ENCODE measurements around the gene ADAMTS12. TPM values are rescaled to one million over a fixed set of nuclear protein-coding genes. Genes with fewer than 3 reads are reported as not detected.

ADAMTS12 gene
- total RNA-seq, 1 experiment from 2014 or later: 0.92 TPM

DNA sequence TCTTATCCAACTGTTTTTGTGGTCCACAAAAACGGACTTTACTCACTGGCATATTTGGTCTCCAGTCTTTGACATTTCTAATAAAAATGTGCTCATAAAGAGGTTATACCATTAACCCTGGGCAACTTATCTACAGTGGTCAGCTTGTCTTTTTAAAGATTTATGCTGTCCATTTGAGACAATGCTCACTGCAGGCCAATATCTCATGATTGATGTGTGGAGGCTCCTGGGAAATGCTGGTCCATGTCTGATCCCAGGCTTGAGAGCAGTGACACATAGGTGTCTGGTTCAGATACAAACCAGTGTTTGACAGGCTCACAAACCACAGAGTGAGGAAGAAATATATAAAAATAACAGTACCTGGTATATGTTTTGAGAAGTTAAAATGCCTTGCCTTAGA, 270.3 kb downstream of the ADAMTS12 start:
- no peak for DNase-seq (ENCODE audit: extremely low read depth, low read depth)

DNA sequence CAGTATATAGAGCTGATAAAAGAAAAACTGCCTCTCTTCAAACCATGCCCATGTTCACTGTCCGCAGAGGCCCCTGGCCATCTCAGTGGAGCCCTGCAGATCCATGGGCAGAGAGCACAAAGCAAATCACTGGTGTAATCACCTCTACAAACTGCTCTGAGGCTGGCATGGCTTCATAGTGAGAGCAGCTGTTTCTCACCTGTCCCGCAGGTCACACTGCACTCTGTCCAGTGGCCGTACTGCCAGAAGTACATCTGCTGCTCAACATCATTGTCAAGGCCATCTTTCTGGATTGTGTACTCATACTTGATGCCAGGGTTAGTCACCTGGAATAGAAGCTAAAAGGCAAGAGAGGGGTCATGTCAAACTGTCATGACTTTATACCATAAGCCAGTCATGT, 277.8 kb downstream of the ADAMTS12 start:
- DNase-seq (ENCODE audit: extremely low read depth, low read depth): no peak

DNA sequence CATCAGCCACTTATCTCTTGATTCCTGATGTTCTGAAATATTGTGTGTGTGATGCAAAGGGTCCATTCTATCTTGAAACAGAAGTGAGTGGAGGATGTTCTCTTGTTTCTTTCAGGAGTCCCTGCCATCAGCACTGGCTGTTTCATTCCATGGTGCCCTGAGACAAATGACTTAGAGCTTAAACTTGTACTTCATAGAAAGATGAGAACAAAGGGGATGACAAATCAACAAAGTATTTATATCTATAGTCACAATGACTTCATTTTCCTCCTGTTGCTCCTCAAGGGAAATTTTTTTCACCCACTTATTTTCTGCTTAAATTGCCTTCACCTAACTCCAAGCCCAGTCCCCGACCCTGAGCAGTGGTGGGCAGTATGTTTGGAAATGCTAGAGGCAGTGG, 279.4 kb downstream of the ADAMTS12 start:
- DNase-seq (ENCODE audit: extremely low read depth, low read depth): no peak

DNA sequence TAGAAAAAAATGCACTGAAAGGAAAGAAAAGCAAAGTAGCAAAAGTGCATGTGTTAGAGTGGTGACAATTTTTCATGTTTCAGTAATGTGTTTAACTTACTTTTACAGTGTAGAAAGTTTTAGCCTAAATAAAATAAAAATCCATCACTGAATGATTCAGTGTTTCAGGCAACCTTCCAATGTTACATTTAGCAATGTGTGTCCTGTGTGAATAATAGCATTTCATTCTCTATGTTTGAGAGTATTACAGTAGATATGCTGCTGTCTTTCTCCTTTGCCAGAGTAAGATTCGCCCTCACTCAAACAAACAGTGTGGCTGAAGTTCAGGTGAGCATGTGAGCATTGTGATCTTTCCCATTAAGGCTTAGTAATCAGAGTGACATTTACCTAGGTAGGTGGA, 279.9 kb downstream of the ADAMTS12 start:
- DNase-seq (ENCODE audit: extremely low read depth, low read depth): no peak

DNA sequence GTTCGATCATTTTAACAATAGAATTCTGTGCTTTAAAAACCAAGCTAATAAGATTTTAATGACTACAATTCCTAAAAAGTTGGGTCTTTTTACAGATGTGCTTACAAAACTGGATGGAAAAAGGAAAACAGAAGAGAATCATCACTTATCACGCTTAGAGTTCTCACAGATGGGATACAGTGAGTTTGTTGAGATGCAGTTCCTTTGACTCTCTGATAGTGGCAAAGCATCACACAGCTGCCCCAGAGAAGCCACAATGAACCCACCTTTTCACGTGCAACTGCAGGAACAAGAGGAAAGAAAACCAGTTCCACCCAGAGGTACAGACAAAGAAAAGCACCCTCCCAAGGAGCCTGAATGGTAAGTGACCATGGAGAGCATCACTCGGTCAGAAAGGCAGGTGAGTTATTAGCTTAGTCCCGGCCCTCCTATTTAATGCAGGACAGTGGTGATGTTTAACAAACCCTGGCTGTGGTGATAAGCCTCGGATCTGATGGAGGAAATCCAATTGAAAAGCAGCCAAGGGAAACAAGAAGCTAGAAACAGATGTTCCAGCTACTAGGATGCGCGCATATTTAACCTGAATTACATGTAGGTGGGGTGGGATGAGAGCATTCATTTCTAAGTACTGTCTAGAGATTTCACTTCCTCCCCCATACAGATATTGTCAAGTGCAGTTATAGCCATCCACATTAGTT, 283.3 kb downstream of the ADAMTS12 start:
- DNase-seq (ENCODE audit: extremely low read depth, low read depth): no peak

DNA sequence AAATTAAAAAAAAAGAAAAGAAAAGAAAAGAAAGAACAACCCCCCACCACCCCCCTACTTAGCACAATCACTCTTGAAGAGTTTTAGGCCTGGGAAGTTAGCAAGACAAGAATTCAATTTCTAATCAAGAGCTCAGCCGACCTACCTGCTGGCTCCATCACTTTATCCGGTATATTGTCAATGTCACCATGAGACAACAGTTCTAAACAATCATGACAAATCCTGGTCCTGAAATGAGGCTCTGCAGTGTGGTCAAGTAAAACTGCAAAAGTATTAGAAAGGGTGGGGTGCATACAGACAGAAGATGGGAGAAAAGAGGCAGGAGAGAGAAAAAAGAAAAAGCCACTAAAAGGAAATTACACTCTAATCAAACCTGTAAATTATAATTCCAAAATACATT, 287.3 kb downstream of the ADAMTS12 start:
- no peak for DNase-seq (ENCODE audit: extremely low read depth, low read depth)

DNA sequence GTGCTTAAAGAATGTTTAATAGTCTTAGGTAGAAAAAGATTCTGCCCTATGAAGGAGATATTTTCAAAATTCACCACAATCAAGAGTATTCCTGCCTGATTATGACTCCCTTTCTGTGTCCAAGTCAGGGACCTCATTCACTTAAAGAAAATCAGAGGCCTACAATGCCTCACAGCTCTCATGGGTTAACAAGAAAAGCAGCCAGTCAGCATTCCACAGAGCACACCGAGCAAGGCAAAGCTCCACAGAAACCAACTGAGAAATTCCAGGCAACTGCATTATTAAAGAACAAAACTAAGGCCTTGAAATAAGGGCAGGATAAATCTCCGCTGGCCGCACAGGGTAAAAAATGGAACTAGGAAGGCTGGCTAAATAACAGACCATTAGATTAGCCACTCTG, 289.9 kb downstream of the ADAMTS12 start:
- no peak for DNase-seq (ENCODE audit: extremely low read depth, low read depth)

DNA sequence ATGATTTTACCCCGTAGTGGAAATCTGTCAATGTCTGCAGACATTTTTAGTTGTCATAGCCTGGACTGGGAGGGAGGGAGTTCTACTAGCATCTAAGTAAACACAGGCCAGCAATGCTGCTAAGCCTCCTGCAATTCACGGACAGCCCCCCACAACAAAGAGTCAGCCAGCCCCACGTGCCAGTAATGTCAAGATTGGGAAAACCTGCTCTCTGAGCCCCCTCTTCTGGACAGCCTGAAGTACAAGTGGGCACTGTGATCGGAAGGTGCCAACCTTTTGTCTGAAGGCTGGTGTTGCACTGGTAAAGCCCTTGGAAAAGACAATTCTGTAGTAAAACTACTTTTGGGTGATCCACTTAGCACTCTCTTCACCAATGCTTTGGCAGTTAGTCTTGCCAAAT, 296.5 kb downstream of the ADAMTS12 start:
- no peak for DNase-seq (ENCODE audit: extremely low read depth, low read depth)

DNA sequence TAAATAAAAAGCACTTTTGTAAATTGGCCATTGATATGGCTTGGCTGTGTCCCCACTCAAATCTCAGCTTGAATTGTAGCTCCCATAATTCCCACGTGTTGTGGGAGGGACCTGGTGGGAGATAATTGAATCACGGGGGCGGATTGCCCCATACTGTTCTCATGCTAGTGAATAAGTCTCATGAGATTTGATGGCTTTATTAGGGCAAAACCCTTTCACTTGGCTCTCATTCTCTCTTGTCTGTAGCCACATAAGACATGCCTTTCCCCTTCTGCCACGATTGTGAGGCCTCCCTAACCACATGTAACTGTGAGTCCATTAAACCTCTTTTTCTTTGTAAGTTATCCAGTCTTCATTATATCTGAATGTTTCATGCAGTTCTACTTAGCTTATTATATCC, 297.8 kb downstream of the ADAMTS12 start:
- DNase-seq (ENCODE audit: extremely low read depth, low read depth): no peak

DNA sequence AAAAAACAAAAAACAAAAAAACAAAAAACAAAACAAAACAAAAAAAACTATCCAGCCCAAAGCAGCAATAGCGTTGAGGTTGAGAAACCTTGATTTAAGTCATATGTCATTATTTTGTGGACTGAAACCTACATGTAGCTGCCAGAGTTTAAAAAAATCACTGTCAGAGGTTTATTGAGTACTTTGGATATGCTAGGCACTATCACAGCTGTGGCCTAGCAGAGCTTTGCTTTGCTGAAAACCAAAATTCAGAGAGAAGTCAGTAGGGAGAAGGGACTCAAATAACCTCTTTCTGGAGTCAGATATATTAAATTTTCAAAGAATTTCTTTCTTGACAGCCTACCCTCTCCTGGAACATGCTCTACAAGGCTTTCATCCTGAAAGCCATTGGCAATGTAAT, 299.5 kb downstream of the ADAMTS12 start:
- DNase-seq (ENCODE audit: extremely low read depth, low read depth): no peak

DNA sequence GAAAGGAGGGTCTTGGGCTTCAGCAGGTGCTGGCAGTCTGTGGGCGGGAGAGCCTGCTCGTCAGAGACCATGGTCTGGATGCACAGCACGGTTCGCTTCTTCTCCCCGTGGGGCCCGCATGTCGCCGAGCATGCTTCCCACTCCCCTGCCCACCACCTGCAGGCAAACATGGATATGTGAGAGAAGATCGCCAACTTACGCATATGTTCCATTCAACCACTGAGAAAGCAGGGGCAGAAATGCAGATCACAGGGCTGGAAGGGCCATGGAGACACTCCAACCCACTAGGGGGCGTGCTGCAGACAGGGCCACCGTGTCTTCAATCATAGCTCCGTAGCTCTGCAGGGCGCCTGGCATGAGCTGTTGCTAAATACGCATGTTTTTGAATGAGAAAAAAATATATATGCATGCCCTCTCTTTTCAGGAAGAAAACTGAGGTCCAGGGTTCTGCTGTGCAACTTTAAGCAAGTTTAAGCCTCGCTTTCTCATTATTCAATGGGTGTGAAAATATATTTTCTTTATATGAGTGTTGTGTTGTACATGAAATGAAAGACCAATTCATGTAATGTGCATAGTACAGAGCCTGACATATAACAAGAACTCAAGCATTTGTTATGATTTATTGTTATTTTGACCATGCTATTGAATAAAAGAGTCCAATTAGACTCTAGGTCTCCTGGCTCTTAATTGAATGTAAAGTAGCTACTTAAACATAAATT, 303.0 kb downstream of the ADAMTS12 start:
- peak; percentile 30 for DNase-seq (ENCODE audit: extremely low read depth, low read depth)

DNA sequence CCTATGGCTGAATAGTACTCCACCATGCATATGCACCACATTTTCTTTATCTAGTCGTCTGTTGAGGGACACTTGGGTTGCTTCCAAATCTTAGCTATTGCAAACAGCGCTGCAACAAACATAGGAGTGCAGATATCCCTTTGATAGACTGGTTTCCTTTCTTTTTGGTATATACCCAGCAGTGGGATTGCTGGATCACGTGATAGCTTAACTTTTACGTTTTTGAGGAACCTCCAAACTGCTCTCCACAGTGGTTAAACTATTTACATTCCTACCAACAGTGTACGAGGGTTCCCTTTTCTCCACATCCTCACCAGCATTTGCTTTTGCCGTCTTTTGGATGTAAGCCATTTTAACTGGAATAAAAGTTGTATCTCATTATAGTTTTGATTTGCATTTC, 308.5 kb downstream of the ADAMTS12 start:
- no peak for DNase-seq (ENCODE audit: extremely low read depth, low read depth)

DNA sequence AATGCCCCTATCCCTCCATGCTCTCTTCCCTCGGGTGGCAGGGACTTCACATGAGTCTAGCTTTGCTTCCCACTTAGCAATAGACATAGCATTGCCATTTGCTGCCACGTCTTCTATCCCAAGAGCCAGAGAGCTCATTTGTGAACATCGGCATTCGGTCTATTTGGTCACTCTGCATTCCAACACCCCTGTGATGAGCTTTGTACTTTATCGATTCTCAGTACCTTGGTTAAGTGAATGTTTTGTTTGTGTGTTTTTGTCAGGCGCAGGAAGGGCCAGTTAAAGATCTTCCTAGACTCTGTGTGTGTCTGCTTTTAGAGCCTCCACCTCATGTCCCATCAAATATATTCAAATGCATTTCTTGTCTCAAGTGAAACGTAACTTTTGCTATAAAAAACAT, 309.4 kb downstream of the ADAMTS12 start:
- DNase-seq (ENCODE audit: extremely low read depth, low read depth): no peak

DNA sequence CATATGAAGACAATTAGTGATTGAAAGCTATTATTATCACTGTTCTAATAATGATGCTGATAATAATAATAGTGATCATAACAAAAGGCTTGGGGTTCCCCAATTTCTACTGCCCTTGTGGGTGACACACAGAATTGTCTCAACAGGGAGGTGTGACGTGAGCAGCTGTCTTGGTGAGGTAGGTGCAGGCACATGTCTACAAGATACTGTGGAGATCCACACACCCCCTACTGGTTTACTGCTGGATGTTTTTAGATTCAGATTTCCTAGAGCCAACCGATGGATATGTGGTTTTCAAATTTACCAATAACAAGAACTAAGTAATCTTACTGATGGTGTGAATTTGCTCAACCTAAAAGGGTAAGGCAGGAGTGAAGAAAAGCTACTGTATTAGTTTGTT, 312.0 kb downstream of the ADAMTS12 start:
- no peak for DNase-seq (ENCODE audit: extremely low read depth, low read depth)

DNA sequence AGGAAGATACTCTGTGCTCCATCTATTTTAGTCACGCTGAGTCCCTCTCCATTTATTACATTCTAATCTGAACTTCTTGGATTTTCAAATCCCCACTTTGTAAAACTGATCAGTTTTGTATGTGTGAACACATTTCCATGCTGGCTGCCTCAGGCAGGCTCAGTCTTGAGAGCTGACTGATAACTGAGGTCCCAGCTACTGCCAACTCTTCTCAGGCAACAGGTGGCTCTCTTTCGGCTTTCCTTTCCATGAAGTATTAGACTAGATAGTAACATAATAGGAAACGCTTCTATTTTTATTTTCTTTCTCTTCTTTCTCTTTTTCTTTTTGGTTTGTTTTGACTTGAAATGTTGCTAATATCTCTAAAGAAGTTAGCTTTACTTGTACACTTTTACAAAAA, 312.6 kb downstream of the ADAMTS12 start:
- DNase-seq (ENCODE audit: extremely low read depth, low read depth): no peak

DNA sequence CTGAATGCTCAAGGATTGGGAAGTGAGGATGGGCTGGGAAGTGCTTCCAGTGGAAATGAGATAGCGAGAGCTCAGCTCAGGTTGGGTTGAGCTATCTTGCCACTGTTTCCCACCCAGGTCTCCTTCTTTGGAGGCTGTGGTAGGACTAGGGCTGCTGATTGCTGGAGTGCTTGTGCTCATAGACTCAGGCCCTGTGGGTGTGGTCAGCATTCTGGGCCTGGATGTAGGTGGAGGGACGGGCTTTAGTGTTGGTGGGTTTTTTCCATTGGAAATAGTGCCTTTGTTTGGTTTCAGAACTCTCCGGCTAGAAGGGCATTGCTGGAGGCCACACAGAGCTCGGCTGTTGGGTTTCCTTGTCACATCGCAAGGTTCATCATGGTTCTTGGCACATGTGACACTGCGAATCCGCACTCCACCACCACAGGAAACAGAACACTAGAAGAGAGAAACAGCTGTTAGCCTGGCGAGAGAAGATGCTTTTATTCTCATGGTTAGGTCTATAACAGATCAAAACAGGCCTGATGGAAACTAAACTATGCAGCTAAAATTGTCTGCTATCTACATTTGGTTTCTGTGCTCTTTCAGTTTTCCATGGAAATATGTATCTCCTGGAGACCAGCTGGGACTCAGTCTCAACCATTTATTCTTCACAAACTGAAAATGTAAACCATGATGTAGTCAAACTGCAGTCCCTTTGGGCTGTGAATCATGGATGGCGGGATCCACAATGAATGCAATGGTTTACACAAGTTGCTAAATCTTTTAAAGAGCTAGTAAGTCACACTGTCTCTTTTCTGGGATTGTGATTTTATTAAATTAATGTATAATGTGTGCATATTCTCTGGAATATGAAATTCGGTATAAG, 314.8 kb downstream of the ADAMTS12 start:
- no peak for DNase-seq (ENCODE audit: extremely low read depth, low read depth)

DNA sequence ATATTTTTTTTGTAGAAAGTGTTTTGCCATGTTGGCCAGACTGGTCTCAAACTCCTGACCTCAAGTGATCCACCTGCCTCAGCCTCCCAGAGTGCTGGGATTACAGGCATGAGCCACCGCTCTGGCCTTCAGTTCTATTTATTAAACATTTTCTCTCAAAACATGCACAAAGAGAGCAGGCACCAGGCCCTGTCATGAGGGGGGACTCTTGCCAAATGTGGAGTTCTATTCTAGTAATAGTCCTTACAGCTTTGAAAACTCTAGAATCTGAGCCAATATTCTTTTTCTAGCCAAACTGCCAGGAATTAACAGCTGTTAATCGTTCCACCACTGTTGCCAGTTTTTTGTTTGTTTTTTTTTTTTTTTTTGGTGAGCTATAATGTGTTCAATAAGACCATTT, 326.5 kb downstream of the ADAMTS12 start:
- no peak for DNase-seq (ENCODE audit: extremely low read depth, low read depth)

DNA sequence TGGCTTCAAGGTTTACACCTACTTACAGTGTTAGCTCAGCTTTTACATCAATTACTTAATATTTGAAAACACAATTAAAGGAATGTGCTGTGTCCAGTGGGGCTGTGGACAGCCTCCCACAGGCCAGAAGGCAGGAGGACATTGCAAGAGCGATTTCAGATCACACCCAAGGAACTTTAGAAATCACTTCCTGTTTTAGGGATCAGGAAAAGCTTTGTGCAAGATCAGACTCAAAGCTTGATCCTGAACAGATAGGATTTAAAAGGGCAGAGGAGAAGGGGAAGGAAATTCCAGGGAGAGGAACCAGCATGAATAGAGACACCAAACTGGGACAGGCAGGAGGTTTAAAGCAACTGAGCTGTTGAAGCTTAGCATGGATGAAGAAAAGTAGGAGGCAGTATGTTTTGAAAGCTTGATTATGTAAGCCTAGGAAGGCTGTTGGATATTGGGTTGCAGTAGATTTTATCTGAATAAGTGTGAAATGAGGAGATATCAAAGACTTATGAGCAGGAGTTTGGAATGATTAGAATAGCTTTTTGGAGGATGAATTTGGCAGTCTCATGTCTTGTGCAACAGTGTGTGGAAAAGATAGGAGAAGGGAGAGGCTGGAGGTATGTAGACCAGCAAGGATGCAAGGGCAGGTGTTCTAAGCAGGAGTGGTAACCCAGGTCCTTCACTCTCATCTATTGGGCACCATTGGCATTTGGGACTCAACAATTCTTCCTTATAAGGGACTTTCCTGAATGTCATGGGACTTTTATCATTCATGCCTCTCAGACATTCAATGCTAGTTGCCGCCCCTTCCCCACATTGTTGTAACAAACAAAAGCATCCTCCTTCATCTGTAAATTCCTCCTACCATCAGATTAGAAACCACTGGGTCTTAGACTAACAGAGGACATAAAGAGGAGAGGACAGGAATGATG, 327.5 kb downstream of the ADAMTS12 start:
- DNase-seq (ENCODE audit: extremely low read depth, low read depth): no peak

DNA sequence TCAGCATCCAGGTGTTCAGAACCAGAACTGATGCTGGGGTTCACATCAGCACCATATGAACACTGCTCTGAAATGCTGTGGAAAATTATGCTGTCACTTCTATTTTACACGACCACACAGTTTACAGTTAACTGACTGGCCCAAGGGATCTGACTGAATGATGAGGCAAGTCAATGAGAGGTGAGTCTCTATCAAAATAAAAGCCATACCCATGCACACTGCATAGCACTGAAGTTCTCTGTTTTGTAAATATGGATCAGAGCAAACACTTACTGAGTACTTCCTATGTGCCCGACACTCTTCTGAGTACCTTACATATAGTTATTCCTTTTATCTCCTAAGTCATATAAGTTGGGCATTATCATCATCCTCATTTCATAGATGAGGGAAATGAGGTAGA, 328.3 kb downstream of the ADAMTS12 start:
- DNase-seq (ENCODE audit: extremely low read depth, low read depth): no peak

DNA sequence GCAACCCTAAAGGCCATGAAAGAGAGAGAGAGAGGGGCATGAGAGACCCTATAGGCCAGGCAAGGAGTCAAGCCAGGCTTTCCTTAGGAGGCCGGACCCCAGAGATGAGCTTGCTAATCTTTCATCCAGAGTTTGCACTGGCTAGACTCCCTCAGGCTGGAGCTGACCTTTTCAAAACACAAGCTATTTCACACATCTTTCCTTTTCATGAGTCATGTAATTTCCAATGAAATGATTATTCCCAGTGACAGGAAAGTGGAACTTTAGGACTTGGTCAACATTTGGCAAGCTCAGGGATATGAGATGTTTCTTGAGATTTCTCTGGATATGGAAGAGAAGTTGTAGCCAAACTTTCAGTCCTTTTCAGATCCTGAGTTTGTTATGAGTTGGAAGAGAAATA, 333.3 kb downstream of the ADAMTS12 start:
- peak; percentile 28 for DNase-seq (ENCODE audit: extremely low read depth, low read depth)

DNA sequence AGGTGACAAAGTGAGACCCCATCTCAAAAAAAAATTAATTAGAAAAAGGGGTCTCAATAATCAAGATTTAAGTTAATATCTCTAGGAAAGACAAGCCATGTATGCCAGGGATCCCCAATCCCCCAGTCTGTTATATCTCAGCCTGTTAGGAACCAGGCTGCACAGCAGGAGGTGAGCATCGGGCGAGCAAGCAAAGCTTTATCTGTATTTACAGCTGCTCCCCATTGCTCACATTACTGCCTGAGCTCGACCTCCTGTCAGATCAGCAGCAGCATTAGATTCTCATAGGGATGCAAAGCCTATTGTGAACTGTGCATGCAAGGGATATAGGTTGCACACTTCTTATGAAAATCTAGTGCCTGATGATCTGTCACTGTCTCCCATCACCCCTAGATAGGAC, 334.2 kb downstream of the ADAMTS12 start:
- DNase-seq (ENCODE audit: extremely low read depth, low read depth): no peak

Data from NCI-H460 (cell line).